Subcutaneous abdominal adipose tissue (tissue), 5 donors: ENCODE data around the gene BLCAP.
A peak's percentile ranks its signal among the peaks of the same experiment; 100 is the strongest.

Experiments
- H3K27ac ChIP-seq: one replicate; pipeline ENCODE4 v1.7.0; 2013; ENCODE audit warnings: low read depth, mild to moderate bottlenecking, inconsistent platforms, low read length, moderate library complexity
- H3K27me3 ChIP-seq, 5 donors: one replicate each; pipeline ENCODE4 v1.7.0; 2013; ENCODE audit warnings: low read length in 5 of 5, inconsistent platforms in 1 of 5; ENCODE audit not compliant: control insufficient read depth in 5 of 5, insufficient read depth in 4 of 5
- H3K36me3 ChIP-seq, 5 donors: one replicate each; pipeline ENCODE4 v1.7.0; 2013; ENCODE audit warnings: low read length in 5 of 5; ENCODE audit not compliant: control insufficient read depth in 5 of 5, insufficient read depth in 5 of 5
- H3K4me1 ChIP-seq, 5 donors: one replicate each; pipeline ENCODE4 v1.7.0; 2013; ENCODE audit warnings: low read length in 5 of 5, mild to moderate bottlenecking in 3 of 5, moderate library complexity in 1 of 5; ENCODE audit not compliant: control insufficient read depth in 5 of 5, insufficient read depth in 5 of 5
- H3K4me3 ChIP-seq, 5 donors: one replicate each; pipeline ENCODE4 v1.7.0; 2013; ENCODE audit warnings: low read length in 5 of 5, low read depth in 1 of 5
- H3K9ac ChIP-seq, 5 donors: one replicate each; pipeline ENCODE4 v1.7.0; 2013; ENCODE audit warnings: low read length in 5 of 5, mild to moderate bottlenecking in 4 of 5, moderate library complexity in 3 of 5
- H3K9me3 ChIP-seq, 5 donors: one replicate each; pipeline ENCODE4 v1.7.0; 2013; ENCODE audit warnings: low read length in 5 of 5; ENCODE audit not compliant: control insufficient read depth in 5 of 5
- donor health status: healthy.
- donor health status: healthy.
- donor health status: healthy.
- donor health status: healthy.
- donor health status: healthy.

The BLCAP gene

GRCh38 chr20:37518606-37519507, 8.8 kb downstream of the BLCAP start:
- H3K4me3 ChIP-seq, result no peak overlapping the region
- H3K27me3 ChIP-seq, result no peaks in the 10 kb centered on the region
- no peaks in the 10 kb centered on the region for H3K9me3 ChIP-seq
- H3K4me1 ChIP-seq, result peaks cover 7 to 83% (median 73%) of the 10 kb centered on the region in 5 donors
- peak overlapping the region; percentile 32 for H3K27ac ChIP-seq
- H3K9ac ChIP-seq, result peak overlapping the region in 3 of 5 donors; percentile 6 to 62 (median 35)
- H3K36me3 ChIP-seq, result peaks cover 0 to 60% (median 37%) of the 10 kb centered on the region in 5 donors

DNA sequence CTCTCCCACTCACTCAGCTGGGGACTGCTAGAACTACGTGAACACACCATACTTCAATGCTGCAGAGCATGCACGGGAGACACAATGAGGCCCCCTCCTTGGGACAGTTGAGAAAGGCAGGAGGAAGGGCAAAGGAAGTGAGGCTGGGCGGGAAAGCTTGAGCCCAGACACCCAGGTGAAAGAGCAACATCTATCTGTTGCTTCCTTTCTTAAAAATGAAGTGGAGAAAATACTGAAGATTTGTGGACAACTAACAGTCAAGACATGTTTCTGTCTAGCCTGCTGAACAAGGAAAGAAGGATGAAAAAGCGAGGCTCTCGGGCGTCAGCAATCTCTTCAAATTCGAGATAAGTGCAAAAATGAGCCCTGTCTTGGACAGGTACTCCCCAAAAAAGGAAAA, 9.6 kb downstream of the BLCAP start:
- H3K4me3 ChIP-seq, result no peak overlapping the region

DNA sequence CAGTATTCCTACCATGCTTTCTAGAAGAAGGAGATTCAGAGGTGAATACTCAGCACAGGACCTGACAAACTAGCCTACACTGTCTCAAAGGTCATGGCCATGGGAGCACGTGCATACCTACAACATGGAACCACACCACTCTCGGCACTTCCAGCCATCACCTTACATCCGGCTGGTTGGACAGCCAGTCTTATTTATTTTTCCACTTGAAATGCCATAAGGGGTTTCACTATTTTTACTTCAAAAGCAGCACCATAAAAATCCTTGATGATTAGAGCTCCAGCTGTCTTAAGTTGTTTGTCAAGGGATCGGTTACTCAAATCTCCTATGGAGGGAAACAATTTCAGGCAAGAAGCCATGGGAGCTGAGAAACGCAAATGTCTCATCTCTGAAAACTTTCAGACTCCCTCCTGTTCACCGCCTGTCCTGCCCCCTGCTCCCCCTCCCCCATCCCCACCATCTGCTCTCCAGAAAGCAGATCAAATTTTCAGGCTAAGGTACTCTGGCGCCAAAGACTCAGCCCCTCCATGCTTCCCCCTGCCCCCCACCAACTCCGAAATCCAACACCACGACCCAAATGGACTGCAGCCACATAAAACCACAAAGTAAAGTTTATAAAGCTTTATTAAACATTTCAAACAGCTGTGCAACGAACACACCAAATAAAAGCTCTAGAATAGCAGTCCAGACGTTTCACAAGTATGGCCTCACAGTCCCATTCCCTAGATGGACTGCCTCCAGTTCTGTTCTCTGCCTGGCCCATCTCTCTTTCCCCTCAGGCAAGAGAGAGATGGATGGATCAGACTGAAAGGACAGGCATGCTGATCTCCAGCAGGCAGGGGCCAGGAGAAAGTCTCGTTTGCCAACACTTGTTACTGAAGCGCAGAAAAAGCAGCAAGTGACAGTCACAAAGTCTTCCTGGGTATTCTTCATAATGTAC, 10.6 kb downstream of the BLCAP start:
- H3K9ac ChIP-seq, result no peak overlapping the region
- no peaks in the 10 kb centered on the region for H3K27me3 ChIP-seq
- H3K4me1 ChIP-seq, result peaks cover 5 to 69% (median 58%) of the 10 kb centered on the region in 5 donors
- H3K4me3 ChIP-seq, result no peak overlapping the region
- no peaks in the 10 kb centered on the region for H3K9me3 ChIP-seq
- H3K27ac ChIP-seq, result peak overlapping the region; percentile 22
- peaks cover 5 to 74% (median 52%) of the 10 kb centered on the region in 5 donors for H3K36me3 ChIP-seq

More for the DNA sequence above, 9.6 kb downstream of the BLCAP start:
- Histone ChIP-seq H3K9me3 (no peaks in the 10 kb centered on the region), H3K27ac (no peak overlapping the region), H3K27me3 (no peaks in the 10 kb centered on the region), H3K9ac (peak overlapping the region in 3 of 5 donors; percentile 4 to 23 (median 15)), H3K4me1 (peaks cover 5 to 75% (median 65%) of the 10 kb centered on the region in 5 donors), H3K36me3 (peaks cover 5 to 66% (median 45%) of the 10 kb centered on the region in 5 donors)

GRCh38 chr20:37515876-37516275, 11.8 kb downstream of the BLCAP start:
- peaks cover 5 to 61% (median 52%) of the 10 kb centered on the region in 5 donors for H3K4me1 ChIP-seq
- H3K36me3 ChIP-seq, result peaks cover 7 to 80% (median 64%) of the 10 kb centered on the region in 5 donors
- H3K9me3 ChIP-seq, result no peaks in the 10 kb centered on the region
- no peak overlapping the region for H3K4me3 ChIP-seq
- no peaks in the 10 kb centered on the region for H3K27me3 ChIP-seq
- no peak overlapping the region for H3K9ac ChIP-seq
- H3K27ac ChIP-seq, result peak overlapping the region; percentile 41

GRCh38 chr20:37513779-37514359, 13.8 kb downstream of the BLCAP start:
- H3K9ac ChIP-seq, result no peak overlapping the region
- no peak overlapping the region for H3K27ac ChIP-seq

GRCh38 chr20:37511610-37512275, 15.9 kb downstream of the BLCAP start:
- Histone ChIP-seq H3K4me3 (no peak overlapping the region), H3K4me1 (peaks cover under 1 to 27% (median 13%) of the 10 kb centered on the region in 5 donors), H3K36me3 (peaks cover 9 to 79% (median 70%) of the 10 kb centered on the region in 5 donors), H3K9me3 (no peaks in the 10 kb centered on the region), H3K9ac (no peak overlapping the region), H3K27ac (no peak overlapping the region), H3K27me3 (no peaks in the 10 kb centered on the region)

More at GRCh38 chr20:37513779-37514359, 13.8 kb downstream of the BLCAP start:
- Histone ChIP-seq H3K36me3 (peaks cover 9 to 85% (median 72%) of the 10 kb centered on the region in 5 donors), H3K4me1 (peaks cover 2 to 41% (median 33%) of the 10 kb centered on the region in 5 donors), H3K9me3 (no peaks in the 10 kb centered on the region), H3K4me3 (no peak overlapping the region), H3K27me3 (no peaks in the 10 kb centered on the region)

DNA sequence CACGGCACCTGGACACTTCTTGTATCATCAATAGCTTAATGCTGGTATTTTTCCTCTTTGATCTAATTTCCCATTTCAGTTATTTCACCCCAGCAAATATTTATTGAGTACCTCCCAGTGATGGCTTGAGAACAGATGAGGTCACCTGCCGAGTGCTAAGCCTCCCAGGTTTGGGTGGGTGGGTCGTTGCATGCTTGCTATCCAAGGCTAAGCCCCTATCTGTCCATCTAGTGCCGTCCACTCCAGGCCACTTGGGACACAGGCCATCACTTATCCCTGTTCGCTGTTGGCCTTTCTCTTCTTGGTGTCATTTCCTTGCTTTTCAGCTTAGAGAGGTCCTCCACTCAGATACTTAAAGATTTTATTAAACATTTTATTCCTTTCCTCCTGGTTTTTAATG, 17.4 kb downstream of the BLCAP start:
- H3K36me3 ChIP-seq, result peaks cover 9 to 67% (median 59%) of the 10 kb centered on the region in 5 donors

GRCh38 chr20:37506152-37506725, 21.4 kb downstream of the BLCAP start:
- no peaks in the 10 kb centered on the region for H3K27me3 ChIP-seq
- no peak overlapping the region for H3K9ac ChIP-seq

More for the DNA sequence above, 17.4 kb downstream of the BLCAP start:
- Histone ChIP-seq H3K9me3 (no peaks in the 10 kb centered on the region), H3K27ac (no peak overlapping the region), H3K4me1 (peaks cover 0 to 15% (median 1%) of the 10 kb centered on the region in 5 donors), H3K27me3 (no peaks in the 10 kb centered on the region), H3K4me3 (no peak overlapping the region), H3K9ac (no peak overlapping the region)

More at GRCh38 chr20:37506152-37506725, 21.4 kb downstream of the BLCAP start:
- H3K4me3 ChIP-seq, result no peak overlapping the region
- no peaks in the 10 kb centered on the region for H3K9me3 ChIP-seq
- H3K4me1 ChIP-seq, result peaks cover 0 to 13% (median 0%) of the 10 kb centered on the region in 5 donors
- peaks cover 4 to 33% (median 26%) of the 10 kb centered on the region in 5 donors for H3K36me3 ChIP-seq
- H3K27ac ChIP-seq, result no peak overlapping the region
